CD14-positive monocyte (primary cell): ENCODE measurements around the gene SRPK2. TPM values are rescaled to one million over a fixed set of nuclear protein-coding genes. Genes with fewer than 3 reads are reported as not detected.

Experiments used
- DNase-seq, 3 donors: peaks; one replicate each; pipeline ENCODE4 v3.0.0-alpha.2; 2011 to 2022
- H2AFZ ChIP-seq: 2 replicates; pipeline ENCODE4 v1.6.0; 2012; ENCODE audit warnings: mild to moderate bottlenecking, low read depth, low read length, inconsistent platforms; ENCODE audit not compliant: insufficient read depth, poor library complexity, severe bottlenecking
- H3K27ac ChIP-seq, 2 donors: 1 replicate in 1 of 2; 2 replicates in 1 of 2; pipeline ENCODE4 v1.5.1; 2012 to 2013; ENCODE audit warnings: low read length in 2 of 2, control low read depth in 1 of 2, inconsistent platforms in 1 of 2, low read depth in 1 of 2, mild to moderate bottlenecking in 1 of 2
- H3K27me3 ChIP-seq, 2 donors: one replicate each; pipeline versions ENCODE4 v1.6.0 to v1.6.1; 2011 to 2013; ENCODE audit warnings: low read length in 2 of 2; ENCODE audit not compliant: control insufficient read depth in 2 of 2, insufficient read depth in 2 of 2
- H3K36me3 ChIP-seq, 2 donors: replicated peaks in 1 of 2; 1 replicate in 1 of 2; 2 replicates in 1 of 2; pipeline versions ENCODE4 v1.5.1 to v1.6.1; 2012 to 2013; ENCODE audit warnings: low read length in 2 of 2, control low read depth in 1 of 2, inconsistent platforms in 1 of 2, mild to moderate bottlenecking in 1 of 2; ENCODE audit not compliant: insufficient read depth in 2 of 2, control insufficient read depth in 1 of 2
- H3K4me1 ChIP-seq, 2 donors: 1 replicate in 1 of 2; 2 replicates in 1 of 2; pipeline versions ENCODE4 v1.5.1 to v1.6.1; 2012 to 2013; ENCODE audit warnings: low read length in 2 of 2, control low read depth in 1 of 2, inconsistent platforms in 1 of 2, mild to moderate bottlenecking in 1 of 2, moderate library complexity in 1 of 2; ENCODE audit not compliant: insufficient read depth in 2 of 2, control insufficient read depth in 1 of 2
- H3K4me2 ChIP-seq: replicated peaks from 2 replicates; pipeline ENCODE3; 2012; ENCODE audit warnings: low read length, moderate library complexity, mild to moderate bottlenecking; ENCODE audit not compliant: poor library complexity, severe bottlenecking; ENCODE audit errors: extremely low read depth
- H3K4me3 ChIP-seq, 3 experiments: fragments of 200-600 bp in 1 of 3; sonication (generic) in 1 of 3; replicated peaks in 1 of 3; 1 replicate in 2 of 3; 2 replicates in 1 of 3; pipeline ENCODE4 v1.5.1; 2011 to 2013; ENCODE audit warnings: low read length in 3 of 3, mild to moderate bottlenecking in 3 of 3, control low read depth in 2 of 3, low read depth in 2 of 3, inconsistent platforms in 1 of 3, moderate library complexity in 1 of 3
- H3K79me2 ChIP-seq: 2 replicates; pipeline ENCODE4 v1.6.0; 2012; ENCODE audit warnings: mild to moderate bottlenecking, control low read depth, inconsistent platforms, low read length, moderate library complexity; ENCODE audit not compliant: insufficient read depth
- H3K9ac ChIP-seq: 2 replicates; pipeline ENCODE4 v1.6.0; 2017; ENCODE audit warnings: low read length, mild to moderate bottlenecking; ENCODE audit not compliant: insufficient read depth, poor library complexity, severe bottlenecking
- H3K9me3 ChIP-seq, 2 donors: replicated peaks in 1 of 2; 1 replicate in 1 of 2; 2 replicates in 1 of 2; pipeline versions ENCODE4 v1.5.1 to v1.6.1; 2012 to 2013; ENCODE audit warnings: low read length in 2 of 2, control low read depth in 1 of 2; ENCODE audit not compliant: control insufficient read depth in 1 of 2, insufficient read depth in 1 of 2
- H4K20me1 ChIP-seq: 2 replicates; pipeline ENCODE4 v1.6.0; 2012; ENCODE audit warnings: mild to moderate bottlenecking, low read length, control low read depth, moderate library complexity; ENCODE audit not compliant: insufficient read depth
- H3K27ac Mint-ChIP-seq, 7 donors: one replicate each; pipeline ENCODE4 v1.8.0; 2020; ENCODE audit warnings: mild to moderate bottlenecking in 7 of 7, mixed read lengths in 7 of 7, moderate library complexity in 6 of 7, inconsistent platforms in 2 of 7
- H3K27me3 Mint-ChIP-seq, 3 donors: one replicate each; pipeline ENCODE4 v1.8.0; 2021 to 2022; ENCODE audit warnings: low read depth in 3 of 3, mild to moderate bottlenecking in 3 of 3, mixed read lengths in 3 of 3, moderate library complexity in 3 of 3, inconsistent platforms in 1 of 3
- H3K36me3 Mint-ChIP-seq, 2 donors: one replicate each; pipeline ENCODE4 v1.8.0; 2020; ENCODE audit warnings: mixed read lengths in 2 of 2, inconsistent platforms in 1 of 2, mild to moderate bottlenecking in 1 of 2
- H3K4me1 Mint-ChIP-seq: one replicate; pipeline ENCODE4 v1.8.0; 2020; ENCODE audit warnings: mild to moderate bottlenecking, mixed read lengths
- H3K4me3 Mint-ChIP-seq, 2 donors: one replicate each; pipeline ENCODE4 v1.8.0; 2020; ENCODE audit warnings: mild to moderate bottlenecking in 2 of 2, mixed read lengths in 2 of 2, moderate library complexity in 1 of 2
- H3K9me3 Mint-ChIP-seq, 7 donors: one replicate each; pipeline ENCODE4 v1.8.0; 2020 to 2022; ENCODE audit warnings: mixed read lengths in 7 of 7, mild to moderate bottlenecking in 6 of 7, moderate library complexity in 6 of 7, inconsistent platforms in 2 of 7
- CTCF ChIP-seq: fragments of 200-600 bp; IDR thresholded peaks from one replicate; pipeline ENCODE4 v1.8.0; 2022; ENCODE audit warnings: antibody characterized with exemption, mild to moderate bottlenecking
- WGBS: methylation state at CpG from one replicate; pipeline ENCODE4 v1.1.5; 2013; ENCODE audit warnings: missing lambda C conversion rate; ENCODE audit not compliant: insufficient coverage; 5-methylcytosine and 5-hydroxymethylcytosine counted together
- intact Hi-C, 2 donors: fragments of 100-400 bp; cut with micrococcal nuclease; formaldehyde crosslinking; loops; one replicate each; pipeline versions ENCODE4 v1.15.0 to v1.15.1; 2023
- polyA plus RNA-seq, 3 donors: library from polyadenylated mRNA; depleted of rRNA in 1 of 3; unstranded in 2 of 3; stranded (reverse) in 1 of 3; fragments of 300-500 nt in 2 of 3; fragments of >200 nt in 1 of 3; fragmentation: Illumina TruSeq in 2 of 3; gene quantifications; 1 replicate in 2 of 3; 2 replicates in 1 of 3; pipeline ENCODE4 v1.2.3, GENCODE V29; 2012 to 2021

SRPK2 gene
- polyA plus RNA-seq, 3 donors: 12.6 to 37.7 (median 30.0) TPM

- H3K36me3 ChIP-seq: peaks cover 51 to 79% of the 10 kb centered on the region in 2 donors
- H4K20me1 ChIP-seq: peaks cover 5% of the 10 kb centered on the region
- no peaks in the 10 kb centered on the region for H3K9me3 ChIP-seq
- no peak overlapping the region for H3K4me2 ChIP-seq
- Mint-ChIP-seq H3K4me3 (no peak overlapping the region), H3K27ac (no peak overlapping the region), H3K36me3 (peaks cover 51 to 61% of the 10 kb centered on the region in 2 donors), H3K27me3 (peaks cover 0 to 2% (median 0%) of the 10 kb centered on the region in 3 donors), H3K4me1 (no peaks in the 10 kb centered on the region), H3K9me3 (peaks cover 0 to 6% (median 3%) of the 10 kb centered on the region in 7 donors)
- no peak overlapping the region for H3K9ac ChIP-seq
- H2AFZ ChIP-seq: no peak overlapping the region
- WGBS: 100% methylated on average over 1 of the region's 1 CpG
- no peak for TF ChIP-seq CTCF
- no peaks in the 10 kb centered on the region for H3K79me2 ChIP-seq
- H3K27ac ChIP-seq: no peak overlapping the region
- no peaks in the 10 kb centered on the region for H3K27me3 ChIP-seq
- intact Hi-C loops: no loop called here
- no peak for DNase-seq
- no peaks in the 10 kb centered on the region for H3K4me1 ChIP-seq
- no peak overlapping the region for H3K4me3 ChIP-seq
Measured at GRCh38 chr7:105164751-105165150, 224.0 kb downstream of the SRPK2 start.

GRCh38 chr7:105163718-105164117 lies 225.0 kb downstream of the SRPK2 start:
- Histone ChIP-seq H3K9me3 (no peaks in the 10 kb centered on the region), H3K9ac (no peak overlapping the region), H3K27ac (no peak overlapping the region), H3K4me3 (no peak overlapping the region), H3K4me1 (no peaks in the 10 kb centered on the region), H3K79me2 (no peaks in the 10 kb centered on the region), H2AFZ (no peak overlapping the region), H3K4me2 (no peak overlapping the region), H3K36me3 (peaks cover 51 to 75% of the 10 kb centered on the region in 2 donors), H3K27me3 (no peaks in the 10 kb centered on the region), H4K20me1 (no peaks in the 10 kb centered on the region)
- H3K27ac Mint-ChIP-seq: no peak overlapping the region
- DNase-seq: no peak
- peaks cover 0 to 6% (median 3%) of the 10 kb centered on the region in 7 donors for H3K9me3 Mint-ChIP-seq
- H3K36me3 Mint-ChIP-seq: peaks cover 51 to 62% of the 10 kb centered on the region in 2 donors
- no peaks in the 10 kb centered on the region for H3K4me1 Mint-ChIP-seq
- no peak for TF ChIP-seq CTCF
- peaks cover 0 to 2% (median 0%) of the 10 kb centered on the region in 3 donors for H3K27me3 Mint-ChIP-seq
- intact Hi-C loops: no loop called here
- no peak overlapping the region for H3K4me3 Mint-ChIP-seq
- 93% methylated on average over 3 of the region's 8 CpGs for WGBS
